Glomerular visceral epithelial cell (primary cell): ENCODE results near the gene CAMSAP3.

Source experiments
- DNase-seq: peaks from one replicate; pipeline ENCODE4 v3.0.0-alpha.2; 2016; ENCODE audit errors: extremely low spot score

The CAMSAP3 gene

GRCh38 chr19:7647156-7647555 is 51.5 kb downstream of the CAMSAP3 start:
- no peak for DNase-seq

- DNase-seq = no peak
These were observed 52.8 kb downstream of the CAMSAP3 start for GRCh38 chr19:7648265-7649014.

GRCh38 chr19:7650148-7650547 is 54.5 kb downstream of the CAMSAP3 start:
- no peak for DNase-seq

GRCh38 chr19:7652061-7652641 is 56.5 kb downstream of the CAMSAP3 start:
- DNase-seq = peak; percentile 71

- no peak for DNase-seq
These were observed 58.7 kb downstream of the CAMSAP3 start for GRCh38 chr19:7654401-7654800.

- no peak for DNase-seq
These were observed 59.9 kb downstream of the CAMSAP3 start for GRCh38 chr19:7655581-7655980.

GRCh38 chr19:7657131-7657751 is 61.6 kb downstream of the CAMSAP3 start:
- no peak for DNase-seq

- no peak for DNase-seq
These were observed 62.6 kb downstream of the CAMSAP3 start for GRCh38 chr19:7658219-7658686.

GRCh38 chr19:7661744-7662538 is 66.3 kb downstream of the CAMSAP3 start:
- DNase-seq = no peak

GRCh38 chr19:7662657-7663056 is 67.0 kb downstream of the CAMSAP3 start:
- no peak for DNase-seq

GRCh38 chr19:7663706-7664105 is 68.0 kb downstream of the CAMSAP3 start:
- no peak for DNase-seq

- DNase-seq = no peak
These were observed 69.4 kb downstream of the CAMSAP3 start for GRCh38 chr19:7665076-7665475.
